GM18951 (cell line): ENCODE results near the gene CFAP77.

ENCODE experiments used
- POLR2A ChIP-seq: IDR thresholded peaks from 4 replicates; pipeline ENCODE4 v1.6.1; 2011; ENCODE audit warnings: mild to moderate bottlenecking; ENCODE audit not compliant: insufficient read length, insufficient read depth; ENCODE audit errors: extremely low read depth
- in situ Hi-C: fragments of 300-500 bp; cut with MboI; formaldehyde crosslinking; loops from one replicate; pipeline ENCODE4 v1.12.0; 2022; ENCODE audit warnings: low sequenced_read_pairs, mixed read lengths, inconsistent platforms; ENCODE audit not compliant: unreplicated experiment

The CFAP77 gene

GRCh38 chr9:132572921-132573320 lies 162.9 kb downstream of the CFAP77 start:
- in situ Hi-C loops = no loop called here
- no peak for TF ChIP-seq POLR2A

GRCh38 chr9:132575005-132575609 lies 165.1 kb downstream of the CFAP77 start:
- TF ChIP-seq POLR2A = no peak
- in situ Hi-C loops = no loop called here

DNA sequence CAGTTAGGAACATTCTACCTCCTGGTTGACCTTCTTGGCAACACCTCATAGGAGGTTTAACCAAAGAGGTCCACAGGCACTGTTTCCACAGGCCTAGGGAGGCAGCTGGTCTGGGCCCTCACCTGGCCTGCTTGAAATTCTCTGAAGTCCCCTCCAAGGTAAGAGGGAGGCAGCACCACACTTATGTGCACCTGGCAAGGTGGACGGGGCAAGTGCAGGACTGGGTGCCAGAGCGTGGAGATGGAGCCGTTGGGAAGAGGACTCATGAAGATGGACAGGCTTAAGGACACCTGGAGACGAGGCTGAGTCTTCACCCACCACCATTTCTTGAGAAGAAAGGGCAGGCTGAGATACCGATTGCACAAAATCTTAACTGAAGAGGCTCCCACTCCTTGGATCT lies 165.8 kb downstream of the CFAP77 start:
- in situ Hi-C loops = no loop called here
- TF ChIP-seq POLR2A = no peak

DNA sequence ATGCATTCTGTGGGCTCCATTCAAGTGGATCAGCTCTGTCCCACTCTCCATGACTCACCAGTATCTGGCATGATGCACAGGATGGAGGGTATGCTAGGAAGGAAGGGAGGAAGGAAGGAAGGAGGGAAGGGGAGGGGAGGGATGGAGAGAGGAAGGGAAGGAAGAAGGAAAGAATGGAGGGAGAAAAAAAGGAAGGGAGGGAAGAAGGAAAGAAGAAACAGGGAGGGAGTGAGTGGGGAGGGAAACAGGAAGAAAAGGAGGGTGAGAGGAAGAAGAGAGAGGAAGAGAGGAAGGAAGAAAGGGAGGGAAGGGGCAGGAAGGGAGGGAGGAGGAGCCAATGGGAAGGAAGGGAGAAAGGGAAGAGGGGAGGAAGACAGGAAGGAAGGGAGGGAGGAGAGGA lies 167.1 kb downstream of the CFAP77 start:
- no peak for TF ChIP-seq POLR2A
- in situ Hi-C loops = no loop called here

DNA sequence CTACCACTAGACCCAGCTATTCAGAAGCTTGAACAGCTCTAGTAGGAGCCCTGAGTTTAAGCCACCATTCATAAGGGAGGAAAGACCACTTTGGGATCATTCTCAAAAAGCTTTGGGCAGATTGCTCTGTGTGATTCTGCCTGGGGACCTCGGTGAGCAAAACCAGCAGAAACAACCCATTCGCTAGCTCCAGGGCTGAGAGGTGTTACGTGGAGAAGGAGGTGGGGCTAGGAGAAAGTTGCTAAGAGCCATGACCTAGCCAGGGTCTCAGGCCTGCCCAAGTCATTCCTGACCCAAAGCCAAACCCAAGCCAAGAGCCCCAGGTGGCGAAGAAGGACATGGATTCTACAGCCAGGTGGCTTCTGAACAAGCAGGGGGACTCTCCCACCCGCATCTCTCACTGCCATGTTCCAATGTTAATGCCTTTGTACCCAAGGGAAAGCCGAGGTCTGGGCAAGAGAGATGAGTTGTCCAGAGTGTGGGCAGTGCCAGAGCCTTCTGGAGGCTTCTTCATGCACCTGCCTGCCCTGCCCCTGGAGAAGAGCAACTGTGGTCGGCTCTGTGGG lies 168.4 kb downstream of the CFAP77 start:
- no peak for TF ChIP-seq POLR2A
- in situ Hi-C loops = no loop called here

GRCh38 chr9:132579427-132579798 lies 169.4 kb downstream of the CFAP77 start:
- no peak for TF ChIP-seq POLR2A
- in situ Hi-C loops = no loop called here

DNA sequence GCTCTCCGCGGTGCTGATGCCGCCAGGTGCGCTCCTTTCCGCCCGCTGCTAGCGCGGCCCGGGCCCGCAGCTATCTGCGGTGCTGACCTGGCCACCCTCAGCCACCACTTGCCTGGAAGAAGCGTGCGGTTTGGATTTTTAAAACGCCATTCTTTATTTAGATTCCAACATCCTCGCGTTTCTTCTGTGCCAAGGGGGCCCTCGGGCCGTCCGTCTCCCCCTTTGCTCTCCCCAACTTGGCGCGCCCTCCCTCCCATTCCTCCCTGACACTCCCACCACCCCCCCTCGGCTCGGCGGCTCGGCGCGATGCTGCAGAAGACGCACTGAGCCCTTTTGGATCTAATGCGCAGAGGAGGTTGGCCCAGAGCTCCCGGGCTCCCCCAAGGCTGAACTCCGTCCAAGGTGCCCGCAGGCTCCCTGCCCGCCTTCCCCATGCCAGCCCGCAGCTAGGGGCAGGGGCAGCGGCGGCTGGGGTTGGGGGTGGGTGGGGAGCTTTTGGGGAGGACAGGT lies 172.3 kb downstream of the CFAP77 start, which contains the start of gene BARHL1:
Gene BARHL1, plus strand, starts transcription at position 331 of the 510 bp plus-strand sequence. CDS start 192 bp downstream, outside the sequence.
- in situ Hi-C loops = no loop called here
- no peak for TF ChIP-seq POLR2A

DNA sequence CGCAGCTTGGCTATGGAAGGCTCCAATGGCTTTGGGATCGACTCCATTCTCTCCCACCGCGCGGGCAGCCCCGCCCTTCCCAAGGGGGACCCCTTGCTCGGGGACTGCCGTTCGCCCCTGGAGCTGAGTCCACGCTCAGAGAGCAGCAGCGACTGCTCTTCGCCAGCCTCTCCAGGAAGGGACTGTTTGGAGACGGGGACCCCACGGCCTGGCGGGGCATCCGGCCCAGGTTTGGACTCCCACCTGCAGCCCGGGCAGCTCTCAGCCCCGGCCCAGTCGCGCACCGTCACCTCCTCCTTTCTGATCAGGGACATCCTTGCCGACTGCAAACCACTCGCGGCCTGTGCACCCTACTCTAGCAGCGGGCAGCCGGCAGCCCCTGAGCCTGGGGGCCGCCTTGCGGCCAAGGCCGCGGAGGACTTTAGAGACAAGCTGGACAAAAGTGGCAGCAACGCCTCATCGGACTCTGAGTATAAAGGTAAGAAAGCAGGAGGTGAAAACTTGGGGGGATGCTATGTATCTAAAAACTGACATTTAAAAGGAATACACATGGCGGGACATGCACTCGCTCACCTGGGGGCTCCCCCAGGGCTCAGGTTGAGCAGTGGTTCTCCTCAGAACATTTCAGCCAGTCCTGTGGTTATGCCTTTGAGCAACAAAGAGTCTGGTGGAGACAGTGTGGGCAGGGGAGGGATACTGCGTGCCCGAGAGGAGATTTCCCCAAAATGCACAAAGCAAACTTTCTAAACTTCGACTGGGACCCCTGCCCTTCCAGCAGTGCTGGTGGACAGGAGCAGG lies 173.0 kb downstream of the CFAP77 start:
- TF ChIP-seq POLR2A = no peak
- in situ Hi-C loops = no loop called here

DNA sequence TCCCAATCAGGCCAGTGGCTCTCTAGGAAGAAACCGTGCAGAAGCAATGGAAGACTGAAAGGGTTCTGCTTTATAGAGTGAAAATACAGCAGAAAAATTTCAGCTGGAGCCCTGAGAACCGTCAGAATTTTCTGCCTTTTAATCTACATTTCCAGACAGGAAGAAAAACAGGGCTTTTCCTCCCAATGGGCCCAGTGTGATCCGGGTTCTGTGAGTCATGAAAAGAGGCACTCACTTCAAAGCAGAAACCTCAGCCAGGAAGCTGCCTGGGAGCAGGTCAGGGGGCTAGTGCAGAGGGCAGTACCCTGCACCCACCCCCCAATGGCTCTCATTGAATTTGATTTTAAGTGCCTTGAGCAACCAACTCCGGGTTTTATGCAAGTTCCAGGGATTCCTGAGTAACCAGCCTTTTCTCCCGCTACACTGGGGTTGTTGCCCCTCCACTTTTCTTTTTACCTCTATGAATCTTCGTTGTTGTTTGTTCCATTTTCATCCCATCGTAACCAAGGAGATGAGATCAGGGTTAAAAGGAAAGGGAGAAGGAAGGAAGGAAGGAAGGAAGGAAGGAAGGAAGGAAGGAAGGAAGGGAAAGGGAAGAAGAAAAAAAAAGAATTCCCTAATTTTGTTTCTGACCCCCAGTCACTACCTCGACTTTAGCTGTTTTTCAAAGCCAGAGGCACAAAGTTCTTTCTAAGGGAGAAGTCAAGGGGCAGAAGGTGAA lies 173.7 kb downstream of the CFAP77 start:
- in situ Hi-C loops = no loop called here
- TF ChIP-seq POLR2A = no peak

GRCh38 chr9:132584601-132585560 lies 174.9 kb downstream of the CFAP77 start:
- TF ChIP-seq POLR2A = no peak
- in situ Hi-C loops = no loop called here

- no peak for TF ChIP-seq POLR2A
Measured at GRCh38 chr9:132585954-132586829, 176.2 kb downstream of the CFAP77 start.

More at GRCh38 chr9:132585954-132586829, 176.2 kb downstream of the CFAP77 start:
- in situ Hi-C loops = no loop called here
